Karpas-422 (cell line): ENCODE measurements around the gene CDK18. TPM values are rescaled to one million over a fixed set of nuclear protein-coding genes. Genes with fewer than 3 reads are reported as not detected.

Source experiments
- DNase-seq: peaks from one replicate; pipeline ENCODE4 v3.0.0-alpha.2; 2015
- H2AFZ ChIP-seq: fragments of 200-600 bp; sonication (generic); 2 replicates; pipeline ENCODE4 v1.6.1; 2014; ENCODE audit warnings: antibody characterized with exemption, low read length, mixed read lengths
- H3K27ac ChIP-seq: fragments of 200-600 bp; sonication (generic); 2 replicates; pipeline ENCODE4 v1.5.1; 2014; ENCODE audit warnings: mild to moderate bottlenecking, low read length, moderate library complexity
- H3K27me3 ChIP-seq: fragments of 200-600 bp; sonication (generic); 2 replicates; pipeline ENCODE4 v1.6.1; 2014; ENCODE audit warnings: low read length, mixed read lengths
- H3K36me3 ChIP-seq: fragments of 200-600 bp; sonication (generic); 2 replicates; pipeline ENCODE4 v1.6.1; 2014; ENCODE audit warnings: low read length, mixed read lengths; ENCODE audit not compliant: insufficient read depth
- H3K4me1 ChIP-seq: fragments of 200-600 bp; sonication (generic); 2 replicates; pipeline ENCODE4 v1.6.1; 2014; ENCODE audit warnings: mild to moderate bottlenecking, low read length, mixed read lengths
- H3K4me2 ChIP-seq: fragments of 200-600 bp; sonication (generic); 2 replicates; pipeline ENCODE4 v1.6.1; 2014; ENCODE audit warnings: low read length, low read depth, mild to moderate bottlenecking; ENCODE audit not compliant: poor library complexity, severe bottlenecking
- H3K4me3 ChIP-seq: fragments of 200-600 bp; sonication (generic); 2 replicates; pipeline ENCODE4 v1.5.1; 2014; ENCODE audit warnings: mild to moderate bottlenecking, antibody characterized with exemption, low read length, mixed read lengths
- H3K79me2 ChIP-seq: fragments of 200-600 bp; sonication (generic); 2 replicates; pipeline ENCODE4 v1.6.1; 2014; ENCODE audit warnings: mild to moderate bottlenecking, low read length, mixed read lengths
- H3K9ac ChIP-seq: fragments of 200-600 bp; sonication (generic); 2 replicates; pipeline ENCODE4 v1.6.0; 2014; ENCODE audit warnings: low read length
- H3K9me2 ChIP-seq: fragments of 200-600 bp; sonication (generic), shearing (Covaris generic); replicated peaks from 2 replicates; pipeline ENCODE4 v1.6.0; 2014; ENCODE audit warnings: mild to moderate bottlenecking, low read length, moderate library complexity; ENCODE audit not compliant: insufficient read depth
- H3K9me3 ChIP-seq: fragments of 300-700, 200-600 bp; sonication (generic); 2 replicates; pipeline ENCODE4 v1.6.1; 2014; ENCODE audit warnings: low read length, mixed read lengths
- H4K20me1 ChIP-seq: fragments of 200-600 bp; sonication (generic); 2 replicates; pipeline ENCODE4 v1.6.1; 2014; ENCODE audit warnings: mild to moderate bottlenecking, antibody characterized with exemption, low read length, low read depth; ENCODE audit not compliant: insufficient read depth
- total RNA-seq: library from RNA; depleted of rRNA; stranded (reverse); fragments of >200 nt; shearing (Covaris generic); gene quantifications from 2 replicates; pipeline ENCODE4 v1.2.3, GENCODE V29; 2014; ENCODE audit warnings: low replicate concordance

Gene CDK18
- total RNA-seq, 1 experiment from 2014 or later, result 0.45 TPM

DNA sequence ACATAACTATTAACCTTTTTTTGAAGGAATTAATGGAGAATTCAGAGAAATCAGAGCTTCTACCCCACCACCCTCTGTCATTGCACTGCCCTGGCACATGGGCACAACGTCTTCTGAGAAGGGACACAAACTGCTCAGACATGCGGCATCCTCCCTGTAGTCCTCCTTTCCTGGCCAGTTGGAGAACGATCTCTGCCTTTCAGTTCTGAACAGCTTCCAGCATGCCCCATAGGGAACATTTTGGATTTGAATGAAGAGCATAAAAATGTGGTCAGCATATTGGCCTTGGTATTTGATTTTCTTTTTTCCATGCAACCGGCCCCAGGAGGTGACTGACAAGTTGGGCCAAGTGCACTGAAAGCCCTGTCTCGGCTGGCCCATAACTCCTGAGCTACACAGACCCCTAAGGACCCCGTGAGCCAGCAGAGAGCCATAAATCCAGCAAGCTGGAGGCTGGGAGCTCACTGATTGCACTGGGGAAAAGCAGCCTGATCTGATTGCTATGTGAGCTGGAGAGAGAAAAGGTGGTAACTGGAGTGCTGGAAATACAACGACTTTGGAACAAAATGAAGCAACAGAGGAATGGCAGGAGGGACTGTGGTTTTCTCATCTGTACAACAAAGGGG is 37.8 kb upstream of the CDK18 start:
- Histone ChIP-seq H3K27ac (no peak overlapping the region), H3K4me1 (no peaks in the 10 kb centered on the region), H3K9ac (no peak overlapping the region), H3K36me3 (no peaks in the 10 kb centered on the region), H3K9me2 (no peaks in the 10 kb centered on the region), H2AFZ (no peak overlapping the region), H3K4me2 (no peak overlapping the region), H3K9me3 (no peaks in the 10 kb centered on the region), H3K27me3 (no peaks in the 10 kb centered on the region), H4K20me1 (no peaks in the 10 kb centered on the region), H3K4me3 (no peak overlapping the region), H3K79me2 (no peaks in the 10 kb centered on the region)
- DNase-seq, result no peak

- H3K4me1 ChIP-seq, result no peaks in the 10 kb centered on the region
- no peak overlapping the region for H3K4me2 ChIP-seq
- H2AFZ ChIP-seq, result no peak overlapping the region
- DNase-seq, result no peak
- H3K9ac ChIP-seq, result no peak overlapping the region
- no peaks in the 10 kb centered on the region for H3K36me3 ChIP-seq
- no peaks in the 10 kb centered on the region for H3K79me2 ChIP-seq
- no peak overlapping the region for H3K27ac ChIP-seq
- H3K9me2 ChIP-seq, result no peaks in the 10 kb centered on the region
- H4K20me1 ChIP-seq, result no peaks in the 10 kb centered on the region
- H3K27me3 ChIP-seq, result no peaks in the 10 kb centered on the region
- no peaks in the 10 kb centered on the region; the same call in 1 of the 2 replicates for H3K9me3 ChIP-seq
- H3K4me3 ChIP-seq, result no peak overlapping the region
These were observed 34.3 kb upstream of the CDK18 start for GRCh38 chr1:205470131-205470530.

GRCh38 chr1:205472737-205473441 is 31.6 kb upstream of the CDK18 start:
- Histone ChIP-seq H2AFZ (no peak overlapping the region), H3K9me2 (no peaks in the 10 kb centered on the region), H4K20me1 (no peaks in the 10 kb centered on the region), H3K9ac (no peak overlapping the region), H3K36me3 (no peaks in the 10 kb centered on the region), H3K79me2 (no peaks in the 10 kb centered on the region), H3K27ac (no peak overlapping the region), H3K4me1 (no peaks in the 10 kb centered on the region), H3K27me3 (no peaks in the 10 kb centered on the region; the same call in 1 of the 2 replicates), H3K4me2 (no peak overlapping the region), H3K9me3 (peaks cover 8% of the 10 kb centered on the region), H3K4me3 (no peak overlapping the region)
- no peak for DNase-seq

DNA sequence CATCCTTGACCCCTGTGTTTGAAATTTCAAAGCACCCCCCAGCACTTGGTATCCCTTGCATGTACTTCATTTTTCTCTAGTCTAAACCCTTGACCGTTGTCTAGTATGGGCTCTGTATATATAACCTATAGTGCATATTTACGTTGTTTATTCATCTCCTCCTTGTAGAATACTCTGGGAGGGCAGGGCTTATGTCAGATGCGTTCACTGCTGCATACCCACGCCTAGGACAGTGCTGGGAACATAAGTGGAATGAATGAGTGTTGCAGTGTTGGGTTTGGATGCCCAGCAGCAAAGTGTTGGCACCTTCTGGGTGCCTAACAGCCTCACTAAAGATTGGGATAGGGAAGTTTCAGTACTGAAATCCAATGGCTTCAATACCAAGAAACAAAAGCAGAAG is 31.0 kb upstream of the CDK18 start:
- DNase-seq, result no peak
- no peak overlapping the region for H3K4me3 ChIP-seq
- H3K9me3 ChIP-seq, result peaks cover 8% of the 10 kb centered on the region
- H3K36me3 ChIP-seq, result no peaks in the 10 kb centered on the region
- H3K79me2 ChIP-seq, result no peaks in the 10 kb centered on the region
- H3K27ac ChIP-seq, result no peak overlapping the region
- no peaks in the 10 kb centered on the region; the same call in 1 of the 2 replicates for H3K27me3 ChIP-seq
- H3K9ac ChIP-seq, result no peak overlapping the region
- H3K4me1 ChIP-seq, result no peaks in the 10 kb centered on the region
- H3K9me2 ChIP-seq, result no peaks in the 10 kb centered on the region
- H3K4me2 ChIP-seq, result no peak overlapping the region
- H2AFZ ChIP-seq, result no peak overlapping the region
- H4K20me1 ChIP-seq, result no peaks in the 10 kb centered on the region

- no peak overlapping the region for H3K27ac ChIP-seq
- no peak for DNase-seq
- no peaks in the 10 kb centered on the region for H4K20me1 ChIP-seq
- no peaks in the 10 kb centered on the region for H3K9me2 ChIP-seq
- no peak overlapping the region for H3K4me3 ChIP-seq
- H2AFZ ChIP-seq, result no peak overlapping the region
- H3K27me3 ChIP-seq, result no peaks in the 10 kb centered on the region; the same call in 1 of the 2 replicates
- no peak overlapping the region for H3K4me2 ChIP-seq
- H3K79me2 ChIP-seq, result no peaks in the 10 kb centered on the region
- no peaks in the 10 kb centered on the region for H3K36me3 ChIP-seq
- H3K4me1 ChIP-seq, result no peaks in the 10 kb centered on the region
- no peak overlapping the region for H3K9ac ChIP-seq
- H3K9me3 ChIP-seq, result peaks cover 8% of the 10 kb centered on the region
These were observed 30.5 kb upstream of the CDK18 start for GRCh38 chr1:205473966-205474365.

GRCh38 chr1:205474571-205474970 is 29.9 kb upstream of the CDK18 start:
- Histone ChIP-seq H3K36me3 (no peaks in the 10 kb centered on the region), H3K9me3 (peaks cover 8% of the 10 kb centered on the region), H3K9ac (no peak overlapping the region), H3K27me3 (no peaks in the 10 kb centered on the region; the same call in 1 of the 2 replicates), H3K4me2 (no peak overlapping the region), H3K27ac (no peak overlapping the region), H2AFZ (no peak overlapping the region), H3K4me3 (no peak overlapping the region), H3K9me2 (no peaks in the 10 kb centered on the region), H3K79me2 (no peaks in the 10 kb centered on the region), H4K20me1 (no peaks in the 10 kb centered on the region), H3K4me1 (no peaks in the 10 kb centered on the region)
- DNase-seq, result no peak

- Histone ChIP-seq H3K9ac (no peak overlapping the region), H3K36me3 (no peaks in the 10 kb centered on the region), H3K4me3 (no peak overlapping the region), H3K27ac (no peak overlapping the region), H2AFZ (no peak overlapping the region), H3K27me3 (no peaks in the 10 kb centered on the region; the same call in 1 of the 2 replicates), H3K9me3 (peaks cover 8% of the 10 kb centered on the region), H4K20me1 (no peaks in the 10 kb centered on the region), H3K79me2 (no peaks in the 10 kb centered on the region), H3K9me2 (no peaks in the 10 kb centered on the region), H3K4me1 (no peaks in the 10 kb centered on the region), H3K4me2 (no peak overlapping the region)
- DNase-seq, result no peak
These were observed 28.6 kb upstream of the CDK18 start for GRCh38 chr1:205475855-205476254.

DNA sequence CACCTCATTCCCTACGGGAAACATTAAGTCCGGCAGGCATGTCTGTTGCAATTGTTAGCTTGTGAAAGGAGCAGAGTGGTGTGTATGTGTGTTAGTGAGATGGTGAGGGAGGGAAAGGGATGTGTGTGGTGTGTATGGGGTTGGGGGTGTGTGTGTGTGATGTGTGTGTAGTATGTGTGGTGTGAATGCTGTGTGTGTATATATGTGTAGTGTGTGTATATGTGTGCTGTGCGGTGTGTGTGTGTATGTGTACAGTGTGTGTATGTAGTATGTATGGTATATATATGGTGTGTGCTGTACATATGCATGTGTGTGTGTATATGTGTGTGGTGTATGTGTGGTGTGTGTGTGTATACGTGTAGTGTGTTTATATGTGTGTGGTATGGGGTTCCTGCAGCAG is 27.8 kb upstream of the CDK18 start:
- H3K79me2 ChIP-seq, result no peaks in the 10 kb centered on the region
- peaks cover 8% of the 10 kb centered on the region for H3K9me3 ChIP-seq
- no peak overlapping the region for H3K4me3 ChIP-seq
- H3K9ac ChIP-seq, result no peak overlapping the region
- no peak for DNase-seq
- no peak overlapping the region for H3K4me2 ChIP-seq
- no peak overlapping the region for H3K27ac ChIP-seq
- no peaks in the 10 kb centered on the region for H4K20me1 ChIP-seq
- no peaks in the 10 kb centered on the region; the same call in 1 of the 2 replicates for H3K27me3 ChIP-seq
- H3K4me1 ChIP-seq, result no peaks in the 10 kb centered on the region
- H2AFZ ChIP-seq, result no peak overlapping the region
- H3K36me3 ChIP-seq, result no peaks in the 10 kb centered on the region
- no peaks in the 10 kb centered on the region for H3K9me2 ChIP-seq
